Adrenal gland (tissue), 12 donors: ENCODE data around the gene CCNE1. TPM values are rescaled to one million over a fixed set of nuclear protein-coding genes. Genes with fewer than 3 reads are reported as not detected.
A peak's percentile ranks its signal among the peaks of the same experiment; 100 is the strongest.

Experiments
- DNase-seq, 7 donors: peaks; one replicate each; pipeline ENCODE4 v3.0.0-alpha.2; 2019 to 2020
- H3K27ac ChIP-seq, 5 donors: fragments of 200-600 bp; sonication (generic) in 4 of 5; 1 replicate in 3 of 5; 2 replicates in 2 of 5; pipeline versions ENCODE4 v1.5.1 to v1.8.0; 2016 to 2020; ENCODE audit warnings: mild to moderate bottlenecking in 1 of 5
- H3K27me3 ChIP-seq: fragments of 200-600 bp; 2 replicates; pipeline ENCODE4 v1.8.0; 2021
- H3K36me3 ChIP-seq, 2 donors: fragments of 200-600 bp; replicated peaks in 1 of 2; 1 replicate in 1 of 2; 2 replicates in 1 of 2; pipeline versions ENCODE4 v1.5.1 to v1.8.0; 2018 to 2022
- H3K4me1 ChIP-seq, 2 donors: fragments of 200-600 bp; replicated peaks in 1 of 2; 1 replicate in 1 of 2; 2 replicates in 1 of 2; pipeline versions ENCODE4 v1.5.1 to v1.8.0; 2018 to 2021
- H3K4me3 ChIP-seq, 4 donors: fragments of 200-600 bp; sonication (generic) in 3 of 4; one replicate each; pipeline ENCODE4 v1.5.1; 2016 to 2018
- H3K9me3 ChIP-seq, 3 donors: fragments of 200-600 bp; sonication (generic) in 1 of 3; replicated peaks in 1 of 3; 1 replicate in 2 of 3; 2 replicates in 1 of 3; pipeline versions ENCODE4 v1.5.1 to v1.8.0; 2016 to 2021
- CTCF ChIP-seq, 6 experiments: fragments of 450-650 bp in 4 of 6; fragments of 200-600 bp in 2 of 6; sonication (generic) in 1 of 6; IDR thresholded peaks; 1 replicate in 5 of 6; 2 replicates in 1 of 6; pipeline versions ENCODE4 v1.5.1 to v1.8.0; 2016 to 2021; ENCODE audit warnings: antibody characterized with exemption in 6 of 6, mild to moderate bottlenecking in 2 of 6, moderate library complexity in 1 of 6
- POLR2A ChIP-seq, 2 donors: fragments of 450-650 bp; IDR thresholded peaks; one replicate each; pipeline ENCODE4 v1.6.1; 2017; ENCODE audit warnings: antibody characterized with exemption in 2 of 2, mild to moderate bottlenecking in 2 of 2, moderate library complexity in 1 of 2
- WGBS, 4 donors: extraction: QIAGEN DNeasy Blood & Tissue Kit in 2 of 4; methylation state at CpG; one replicate each; pipeline versions ENCODE4 v1.1.5 to v1.1.7; 2013 to 2017; 5-methylcytosine and 5-hydroxymethylcytosine counted together
- intact Hi-C, 2 donors: fragments of 100-400 bp; cut with DNase I; formaldehyde crosslinking; loops; one replicate each; pipeline versions ENCODE4 v1.14.1 to v1.15.0; 2022 to 2023
- polyA plus RNA-seq, 3 donors: library from polyadenylated mRNA; stranded (reverse); fragments of 200-250 nt in 2 of 3; fragments of 350-450 nt in 1 of 3; fragmentation: Illumina TruSeq in 1 of 3; extraction: RNeasy Lipid Tissue Mini Kit (QIAGEN cat#74804) in 1 of 3; gene quantifications; one replicate each; pipeline ENCODE4 v1.2.3, GENCODE V29; 2013 to 2014
- total RNA-seq, 9 donors: library from RNA; depleted of rRNA in 4 of 9; stranded (reverse); fragments of >200 nt in 4 of 9; fragments of 120-200 nt in 1 of 9; fragmentation: NEBNext Ultra II Directional in 1 of 9; extraction: Animal tissue kit (Norgen Biotek cat#: 25700) in 1 of 9; gene quantifications; one replicate each; pipeline versions ENCODE4 v1.1.0 to v1.2.4, GENCODE V29; 2013 to 2023
- donor health status: healthy with polysubstance abuse.
- donor health status: Bipolar disorder and iron deficiency.
- donor health status: DM: yes; HTN: yes; CAD: no.
- donor health status: DM: no; HTN: no; CAD: no.
- donor health status: DM: no; HTN: no; CAD: no.
- donor health status: DM: yes; HTN: yes; CAD: no.

Gene CCNE1
- total and polyA plus RNA-seq, 12 donors = 3.0 to 67.7 (median 7.9) TPM

DNA sequence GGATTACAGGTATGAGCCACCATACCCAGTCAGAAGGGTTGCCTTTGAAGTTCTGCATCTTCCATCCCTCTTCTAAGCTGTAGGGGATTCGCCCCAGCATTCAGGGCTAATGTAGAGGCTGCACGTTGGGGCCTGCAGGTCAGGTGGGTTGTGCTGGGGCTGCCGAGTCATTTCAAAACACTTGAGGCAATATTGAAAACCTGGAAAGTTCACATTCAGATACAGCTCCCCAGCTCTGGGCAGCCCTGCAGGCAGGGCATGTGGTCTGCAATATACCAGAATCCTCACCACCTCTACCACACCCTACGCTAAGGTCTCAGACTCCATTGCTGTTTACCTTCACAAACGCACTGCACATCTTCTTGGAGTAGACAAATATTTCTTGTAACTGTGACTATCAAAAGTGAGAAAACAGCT lies 24.6 kb downstream of the CCNE1 start:
- Histone ChIP-seq H3K27me3 (no peaks in the 10 kb centered on the region), H3K27ac (no peak overlapping the region), H3K4me1 (peaks cover 0 to 8% of the 10 kb centered on the region in 2 donors), H3K4me3 (no peak overlapping the region), H3K9me3 (no peaks in the 10 kb centered on the region), H3K36me3 (no peaks in the 10 kb centered on the region)
- no peak for TF ChIP-seq CTCF (IDR thresholded peaks at IDR 0.05)
- no peak for TF ChIP-seq POLR2A (IDR thresholded peaks at IDR 0.05)
- no peak for DNase-seq
- intact Hi-C loops = no loop called here
- WGBS, 4 donors = 80 to 88% (median 84%) methylated on average over 4 to 5 of the region's 5 CpGs

GRCh38 chr19:29837448-29837981 lies 25.7 kb downstream of the CCNE1 start:
- no peaks in the 10 kb centered on the region for H3K27me3 ChIP-seq
- peaks cover 0 to 11% of the 10 kb centered on the region in 2 donors for H3K4me1 ChIP-seq
- intact Hi-C loops = no loop called here
- DNase-seq = no peak
- H3K4me3 ChIP-seq = no peak overlapping the region
- H3K36me3 ChIP-seq = no peaks in the 10 kb centered on the region
- H3K27ac ChIP-seq = no peak overlapping the region
- no peaks in the 10 kb centered on the region for H3K9me3 ChIP-seq
- 74 to 82% (median 77%) methylated on average over 6 of the region's 6 CpGs for WGBS, 4 donors
- no peak for TF ChIP-seq CTCF (IDR thresholded peaks at IDR 0.05)
- TF ChIP-seq POLR2A (IDR thresholded peaks at IDR 0.05) = no peak

GRCh38 chr19:29837996-29838395 lies 26.2 kb downstream of the CCNE1 start:
- 84 to 92% (median 89%) methylated on average over 9 of the region's 9 CpGs for WGBS, 4 donors
- Histone ChIP-seq H3K4me1 (peaks cover 2 to 14% of the 10 kb centered on the region in 2 donors), H3K9me3 (no peaks in the 10 kb centered on the region), H3K4me3 (no peak overlapping the region), H3K27me3 (no peaks in the 10 kb centered on the region), H3K36me3 (no peaks in the 10 kb centered on the region), H3K27ac (no peak overlapping the region)
- no peak for DNase-seq
- intact Hi-C loops = no loop called here
- TF ChIP-seq CTCF (IDR thresholded peaks at IDR 0.05) (no peak), POLR2A (IDR thresholded peaks at IDR 0.05) (no peak)

GRCh38 chr19:29840066-29840950 lies 28.5 kb downstream of the CCNE1 start:
- WGBS, 4 donors = 74 to 83% (median 78%) methylated on average over 22 of the region's 22 CpGs
- Histone ChIP-seq H3K27me3 (no peaks in the 10 kb centered on the region), H3K4me3 (no peak overlapping the region), H3K9me3 (no peaks in the 10 kb centered on the region), H3K36me3 (no peaks in the 10 kb centered on the region), H3K27ac (peak overlapping the region in 3 of 5 donors; percentile 48 to 91 (median 87)), H3K4me1 (peaks cover 8 to 25% of the 10 kb centered on the region in 2 donors)
- DNase-seq = no peak
- TF ChIP-seq CTCF (IDR thresholded peaks at IDR 0.05) = no peak
- no peak for TF ChIP-seq POLR2A (IDR thresholded peaks at IDR 0.05)
- intact Hi-C loops = no loop called here
